DND-41 (cell line): ENCODE measurements around the gene WDR49.

Experiments
- ATAC-seq: fragments of 200-7000 bp; cut with Tn5 transposase; 3 replicates; pipeline ENCODE4 v1.9.1; 2021; ENCODE audit warnings: low read depth; ENCODE audit not compliant: insufficient read depth
- DNase-seq: peaks from one replicate; pipeline ENCODE4 v3.0.0-alpha.2; 2020
- H2AFZ ChIP-seq: 2 replicates; pipeline ENCODE4 v1.6.0; 2012; ENCODE audit warnings: low read depth, low read length
- H3K27ac ChIP-seq: 2 replicates; pipeline ENCODE4 v1.5.1; 2012; ENCODE audit warnings: low read length, inconsistent platforms
- H3K27me3 ChIP-seq: fragments of 200-600 bp; sonication (generic); 2 replicates; pipeline ENCODE4 v1.6.0; 2012; ENCODE audit warnings: low read length, mild to moderate bottlenecking, inconsistent platforms; ENCODE audit not compliant: insufficient read depth, poor library complexity
- H3K36me3 ChIP-seq: 2 replicates; pipeline ENCODE4 v1.5.1; 2012; ENCODE audit warnings: low read length, inconsistent platforms; ENCODE audit not compliant: insufficient read depth
- H3K4me1 ChIP-seq: 2 replicates; pipeline ENCODE4 v1.5.1; 2012; ENCODE audit warnings: mild to moderate bottlenecking, low read length; ENCODE audit not compliant: insufficient read depth
- H3K4me2 ChIP-seq: 2 replicates; pipeline ENCODE4 v1.6.0; 2012; ENCODE audit warnings: mild to moderate bottlenecking, moderate library complexity, low read length, inconsistent platforms; ENCODE audit not compliant: insufficient read depth
- H3K4me3 ChIP-seq, 2 experiments: fragments of 200-600 bp in 1 of 2; shearing (Covaris generic) in 1 of 2; 2 replicates each; pipeline ENCODE4 v1.5.1; 2012 to 2016; ENCODE audit warnings: inconsistent platforms in 2 of 2, low read length in 2 of 2, mild to moderate bottlenecking in 2 of 2, low read depth in 1 of 2, moderate library complexity in 1 of 2
- H3K79me2 ChIP-seq: 2 replicates; pipeline ENCODE4 v1.6.0; 2012; ENCODE audit warnings: low read length, inconsistent platforms; ENCODE audit not compliant: insufficient read depth
- H3K9ac ChIP-seq: 2 replicates; pipeline ENCODE4 v1.6.0; 2012; ENCODE audit warnings: low read depth, mild to moderate bottlenecking, inconsistent platforms, low read length, moderate library complexity
- H3K9me3 ChIP-seq: 2 replicates; pipeline ENCODE4 v1.5.1; 2012; ENCODE audit warnings: low read length, moderate library complexity, mild to moderate bottlenecking, inconsistent platforms; ENCODE audit not compliant: insufficient read depth, severe bottlenecking
- H4K20me1 ChIP-seq: 2 replicates; pipeline ENCODE4 v1.6.0; 2012; ENCODE audit warnings: low read length; ENCODE audit not compliant: insufficient read depth
- CTCF ChIP-seq: IDR thresholded peaks from 2 replicates; pipeline ENCODE4 v1.5.1; 2012; ENCODE audit warnings: borderline replicate concordance, low read length, moderate library complexity, mild to moderate bottlenecking; ENCODE audit not compliant: poor library complexity, severe bottlenecking; ENCODE audit errors: extremely low read depth
- EZH2 ChIP-seq: IDR thresholded peaks from 3 replicates; pipeline ENCODE4 v1.6.1; 2012; ENCODE audit warnings: borderline replicate concordance, low read depth, mild to moderate bottlenecking, moderate library complexity, low read length, inconsistent platforms; ENCODE audit not compliant: severe bottlenecking

WDR49 gene

GRCh38 chr3:167602041-167602440 lies 51.7 kb downstream of the WDR49 start:
- DNase-seq (no peak), ATAC-seq (no peak)
- H3K9ac ChIP-seq: no peak overlapping the region
- H3K4me1 ChIP-seq: no peaks in the 10 kb centered on the region
- H3K79me2 ChIP-seq: no peaks in the 10 kb centered on the region
- no peak overlapping the region for H3K27ac ChIP-seq
- H3K4me2 ChIP-seq: no peak overlapping the region
- no peak for TF ChIP-seq EZH2
- TF ChIP-seq CTCF: no peak
- H3K9me3 ChIP-seq: peaks cover 4% of the 10 kb centered on the region
- H4K20me1 ChIP-seq: no peaks in the 10 kb centered on the region
- no peak overlapping the region for H2AFZ ChIP-seq
- H3K27me3 ChIP-seq: no peaks in the 10 kb centered on the region
- H3K36me3 ChIP-seq: no peaks in the 10 kb centered on the region
- H3K4me3 ChIP-seq: no peak overlapping the region

- H3K9me3 ChIP-seq: no peaks in the 10 kb centered on the region
- no peaks in the 10 kb centered on the region for H3K36me3 ChIP-seq
- no peak overlapping the region for H3K4me3 ChIP-seq
- no peak for TF ChIP-seq EZH2
- TF ChIP-seq CTCF: no peak
- ATAC-seq (no peak), DNase-seq (no peak)
- no peaks in the 10 kb centered on the region for H3K4me1 ChIP-seq
- no peak overlapping the region for H3K27ac ChIP-seq
- H3K79me2 ChIP-seq: no peaks in the 10 kb centered on the region
- H4K20me1 ChIP-seq: no peaks in the 10 kb centered on the region
- no peak overlapping the region for H3K9ac ChIP-seq
- no peak overlapping the region for H2AFZ ChIP-seq
- no peaks in the 10 kb centered on the region for H3K27me3 ChIP-seq
- H3K4me2 ChIP-seq: no peak overlapping the region
Measured at GRCh38 chr3:167587651-167588050, 66.1 kb downstream of the WDR49 start.

GRCh38 chr3:167575000-167575600 lies 78.6 kb downstream of the WDR49 start:
- ATAC-seq: no peak
- Histone ChIP-seq H4K20me1 (no peaks in the 10 kb centered on the region), H3K27me3 (no peaks in the 10 kb centered on the region), H3K36me3 (no peaks in the 10 kb centered on the region), H3K9ac (no peak overlapping the region), H3K4me1 (no peaks in the 10 kb centered on the region), H3K27ac (no peak overlapping the region), H3K4me2 (no peak overlapping the region), H3K79me2 (no peaks in the 10 kb centered on the region), H3K9me3 (no peaks in the 10 kb centered on the region), H3K4me3 (no peak overlapping the region), H2AFZ (no peak overlapping the region)
- no peak for TF ChIP-seq EZH2
- no peak for TF ChIP-seq CTCF
- no peak for DNase-seq
